B cell (primary cell): ENCODE data around the gene CBLN3. TPM values are rescaled to one million over a fixed set of nuclear protein-coding genes. Genes with fewer than 3 reads are reported as not detected.

Source experiments
- ATAC-seq: fragments of 200-7000 bp; cut with Tn5 transposase; one replicate; pipeline ENCODE4 v1.10.0; 2021; ENCODE audit warnings: low read depth, mild to moderate bottlenecking, moderate number of reproducible peaks, moderate library complexity
- CTCF ChIA-PET: fragments of 350-600 bp; sonication (Branson Sonifier 250); formaldehyde crosslinking; loops from one replicate; lab custom pipeline; 2021; ENCODE audit warnings: antibody characterized with exemption, inconsistent platforms; lab: Charles Lee
- POLR2A ChIA-PET: fragments of 350-600 bp; sonication (Branson Sonifier 250); formaldehyde crosslinking; loops from one replicate; lab custom pipeline; 2021; ENCODE audit warnings: antibody characterized with exemption; lab: Charles Lee
- DNase-seq: peaks from one replicate; pipeline ENCODE4 v3.0.0; 2013
- H2AFZ ChIP-seq: 2 replicates; pipeline ENCODE4 v1.6.1; 2012; ENCODE audit warnings: mild to moderate bottlenecking, low read depth, low read length; ENCODE audit not compliant: insufficient read depth, poor library complexity, severe bottlenecking
- H3K27ac ChIP-seq, 2 donors: 1 replicate in 1 of 2; 2 replicates in 1 of 2; pipeline ENCODE4 v1.5.1; 2012 to 2013; ENCODE audit warnings: low read length in 2 of 2, mild to moderate bottlenecking in 2 of 2, moderate library complexity in 1 of 2
- H3K27me3 ChIP-seq, 4 experiments: fragments of 200-600 bp in 1 of 4; sonication (generic) in 1 of 4; replicated peaks in 1 of 4; 1 replicate in 2 of 4; 2 replicates in 2 of 4; pipeline versions ENCODE4 v1.6.1 to v1.7.0; 2013 to 2016; ENCODE audit warnings: low read length in 3 of 4, mild to moderate bottlenecking in 2 of 4, mixed read lengths in 1 of 4, moderate library complexity in 1 of 4; ENCODE audit not compliant: insufficient read depth in 4 of 4, control insufficient read depth in 3 of 4; ENCODE audit errors: control extremely low read depth in 1 of 4
- H3K36me3 ChIP-seq, 2 experiments: replicated peaks in 1 of 2; 1 replicate in 1 of 2; 2 replicates in 1 of 2; pipeline versions ENCODE4 v1.6.1 to v1.7.1; 2013; ENCODE audit warnings: low read length in 1 of 2; ENCODE audit not compliant: insufficient read depth in 2 of 2, control insufficient read depth in 1 of 2; ENCODE audit errors: control extremely low read depth in 1 of 2, extremely low read depth in 1 of 2
- H3K4me1 ChIP-seq, 2 donors: fragments of 200-600 bp in 1 of 2; sonication (generic) in 1 of 2; 1 replicate in 1 of 2; 2 replicates in 1 of 2; pipeline versions ENCODE4 v1.5.1 to v1.6.1; 2013 to 2017; ENCODE audit warnings: low read length in 2 of 2; ENCODE audit not compliant: control insufficient read depth in 2 of 2, insufficient read depth in 2 of 2
- H3K4me2 ChIP-seq: replicated peaks from 2 replicates; pipeline ENCODE3; 2012; ENCODE audit warnings: mild to moderate bottlenecking, low read depth, low read length; ENCODE audit not compliant: poor library complexity, severe bottlenecking
- H3K4me3 ChIP-seq, 5 experiments: fragments of 200-600 bp in 1 of 5; sonication (generic) in 1 of 5; 1 replicate in 3 of 5; 2 replicates in 2 of 5; pipeline versions ENCODE4 v1.5.1 to v1.7.0; 2011 to 2016; ENCODE audit warnings: low read length in 4 of 5, mild to moderate bottlenecking in 4 of 5, low read depth in 2 of 5, control low read depth in 1 of 5, moderate library complexity in 1 of 5; ENCODE audit not compliant: insufficient read depth in 1 of 5; ENCODE audit errors: control extremely low read depth in 1 of 5, extremely low read depth in 1 of 5
- H3K79me2 ChIP-seq: fragments of 200-600 bp; sonication (generic); one replicate; pipeline ENCODE4 v1.6.0; 2016; ENCODE audit warnings: low read length; ENCODE audit not compliant: control insufficient read depth, insufficient read depth
- H3K9ac ChIP-seq: fragments of 200-600 bp; sonication (generic); 2 replicates; pipeline ENCODE4 v1.6.1; 2017; ENCODE audit warnings: mild to moderate bottlenecking, low read length, moderate library complexity
- H3K9me3 ChIP-seq, 3 donors: one replicate each; pipeline versions ENCODE4 v1.6.1 to v1.7.1; 2013; ENCODE audit warnings: low read length in 2 of 3; ENCODE audit not compliant: control insufficient read depth in 2 of 3, insufficient read depth in 1 of 3; ENCODE audit errors: control extremely low read depth in 1 of 3
- H4K20me1 ChIP-seq: 2 replicates; pipeline ENCODE4 v1.6.0; 2012; ENCODE audit warnings: mild to moderate bottlenecking, low read length; ENCODE audit not compliant: insufficient read depth, control insufficient read depth, poor library complexity, severe bottlenecking
- H3K27ac Mint-ChIP-seq: one replicate; pipeline ENCODE4 v1.8.0; 2021; ENCODE audit warnings: mixed read lengths
- H3K27me3 Mint-ChIP-seq: one replicate; pipeline ENCODE4 v1.8.0; 2021; ENCODE audit warnings: mixed read lengths
- H3K4me1 Mint-ChIP-seq: one replicate; pipeline ENCODE4 v1.8.0; 2021; ENCODE audit warnings: mixed read lengths
- H3K4me3 Mint-ChIP-seq: one replicate; pipeline ENCODE4 v1.8.0; 2021; ENCODE audit warnings: mixed read lengths
- H3K9me3 Mint-ChIP-seq: one replicate; pipeline ENCODE4 v1.8.0; 2022; ENCODE audit warnings: mixed read lengths; ENCODE audit not compliant: insufficient read depth
- EZH2 ChIP-seq: IDR thresholded peaks from 2 replicates; pipeline ENCODE4 v1.6.1; 2012; ENCODE audit warnings: borderline replicate concordance, low read depth, mild to moderate bottlenecking, moderate library complexity, low read length; ENCODE audit not compliant: insufficient read depth, poor library complexity, severe bottlenecking
- WGBS: methylation state at CpG from one replicate; pipeline ENCODE4 v1.1.5; 2013; ENCODE audit warnings: missing lambda C conversion rate; ENCODE audit not compliant: insufficient coverage; 5-methylcytosine and 5-hydroxymethylcytosine counted together
- intact Hi-C: fragments of 100-400 bp; cut with micrococcal nuclease; formaldehyde crosslinking; loops from one replicate; pipeline ENCODE4 v1.10.0; 2022
- polyA plus RNA-seq: library from polyadenylated mRNA; depleted of rRNA; stranded (reverse); fragments of >200 nt; gene quantifications from 2 replicates; pipeline ENCODE4 v1.2.3, GENCODE V29; 2012
- total RNA-seq, 2 donors: library from RNA; stranded (reverse); fragments of 120-200 nt in 1 of 2; gene quantifications; 1 replicate in 1 of 2; 2 replicates in 1 of 2; pipeline versions ENCODE4 v1.2.3 to v1.2.4, GENCODE V29; 2013 to 2022
- TF ChIP-seq, protein P1 (sequence below): fragments of 200-600 bp; IDR thresholded peaks from one replicate; pipeline ENCODE4 v1.8.0; 2022; ENCODE audit warnings: antibody characterized with exemption, mild to moderate bottlenecking

Gene CBLN3
- total and polyA plus RNA-seq, 2 donors (not counting 1 experiment from before 2014, with no cell fraction given): 35.0 to 134 TPM

DNA sequence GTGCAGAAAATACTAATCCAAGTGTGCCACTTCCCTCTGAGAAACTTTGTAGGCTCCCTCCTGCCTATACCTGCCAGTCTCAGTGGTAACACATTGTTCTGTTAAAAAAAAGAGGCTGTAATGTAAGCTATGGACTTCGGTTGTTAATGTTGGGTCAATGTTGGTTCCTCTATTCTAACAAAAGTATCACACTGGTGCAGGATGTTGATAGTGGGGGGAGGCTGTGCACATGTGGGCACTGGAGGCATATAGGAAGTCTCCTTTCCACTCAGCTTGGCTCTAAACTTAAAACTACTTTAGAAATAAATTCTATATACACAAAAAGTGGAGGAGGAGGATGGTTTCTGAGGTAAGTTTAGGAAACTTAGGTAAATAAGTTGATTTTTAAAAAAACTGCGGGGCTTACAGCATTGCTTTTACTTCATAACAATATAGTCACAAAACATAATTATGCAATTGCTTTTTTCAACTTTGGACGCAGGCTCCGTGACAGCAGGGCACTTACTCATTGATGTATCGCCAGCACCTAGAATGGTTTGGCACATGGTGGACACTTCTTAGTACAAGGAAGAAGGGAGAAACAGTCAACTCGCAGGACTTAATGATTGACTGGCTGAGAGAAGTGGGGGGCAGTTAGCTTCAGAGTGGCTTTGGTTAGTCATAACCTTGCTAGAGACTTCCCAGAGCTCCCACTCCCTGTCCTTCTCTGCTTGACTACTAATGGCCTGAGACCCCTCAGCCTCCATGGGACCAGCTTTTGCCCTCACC, 38.6 kb downstream of the CBLN3 start:
- 59% methylated on average over 3 of the region's 6 CpGs for WGBS
- no peak for DNase-seq
- intact Hi-C loops: no loop called here
- no peaks in the 10 kb centered on the region for H3K9me3 Mint-ChIP-seq
- H3K27me3 Mint-ChIP-seq: peaks cover 41% of the 10 kb centered on the region
- Histone ChIP-seq H3K4me3 (no peak overlapping the region), H3K79me2 (no peaks in the 10 kb centered on the region), H3K9ac (no peak overlapping the region), H3K36me3 (no peaks in the 10 kb centered on the region), H4K20me1 (no peaks in the 10 kb centered on the region), H3K4me2 (no peak overlapping the region), H3K27me3 (peaks cover 0 to 7% (median 2%) of the 10 kb centered on the region in 4 experiments), H3K4me1 (no peaks in the 10 kb centered on the region), H3K9me3 (no peaks in the 10 kb centered on the region), H3K27ac (no peak overlapping the region), H2AFZ (no peak overlapping the region)
- H3K4me1 Mint-ChIP-seq: no peaks in the 10 kb centered on the region
- no peak for ATAC-seq
- no peak overlapping the region for H3K4me3 Mint-ChIP-seq
- no peak for TF ChIP-seq EZH2
- TF ChIP-seq, protein P1, sequence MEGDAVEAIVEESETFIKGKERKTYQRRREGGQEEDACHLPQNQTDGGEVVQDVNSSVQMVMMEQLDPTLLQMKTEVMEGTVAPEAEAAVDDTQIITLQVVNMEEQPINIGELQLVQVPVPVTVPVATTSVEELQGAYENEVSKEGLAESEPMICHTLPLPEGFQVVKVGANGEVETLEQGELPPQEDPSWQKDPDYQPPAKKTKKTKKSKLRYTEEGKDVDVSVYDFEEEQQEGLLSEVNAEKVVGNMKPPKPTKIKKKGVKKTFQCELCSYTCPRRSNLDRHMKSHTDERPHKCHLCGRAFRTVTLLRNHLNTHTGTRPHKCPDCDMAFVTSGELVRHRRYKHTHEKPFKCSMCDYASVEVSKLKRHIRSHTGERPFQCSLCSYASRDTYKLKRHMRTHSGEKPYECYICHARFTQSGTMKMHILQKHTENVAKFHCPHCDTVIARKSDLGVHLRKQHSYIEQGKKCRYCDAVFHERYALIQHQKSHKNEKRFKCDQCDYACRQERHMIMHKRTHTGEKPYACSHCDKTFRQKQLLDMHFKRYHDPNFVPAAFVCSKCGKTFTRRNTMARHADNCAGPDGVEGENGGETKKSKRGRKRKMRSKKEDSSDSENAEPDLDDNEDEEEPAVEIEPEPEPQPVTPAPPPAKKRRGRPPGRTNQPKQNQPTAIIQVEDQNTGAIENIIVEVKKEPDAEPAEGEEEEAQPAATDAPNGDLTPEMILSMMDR: no peak
- POLR2A ChIA-PET: no interaction called here
- no peak overlapping the region for H3K27ac Mint-ChIP-seq
- CTCF ChIA-PET: interaction anchor here (1.4 to 1.6 kb wide), 3 partner anchors 9 to 33 kb away, joined by 3 to 6 read pairs (median 3); no protein-coding TSS in a partner anchor

DNA sequence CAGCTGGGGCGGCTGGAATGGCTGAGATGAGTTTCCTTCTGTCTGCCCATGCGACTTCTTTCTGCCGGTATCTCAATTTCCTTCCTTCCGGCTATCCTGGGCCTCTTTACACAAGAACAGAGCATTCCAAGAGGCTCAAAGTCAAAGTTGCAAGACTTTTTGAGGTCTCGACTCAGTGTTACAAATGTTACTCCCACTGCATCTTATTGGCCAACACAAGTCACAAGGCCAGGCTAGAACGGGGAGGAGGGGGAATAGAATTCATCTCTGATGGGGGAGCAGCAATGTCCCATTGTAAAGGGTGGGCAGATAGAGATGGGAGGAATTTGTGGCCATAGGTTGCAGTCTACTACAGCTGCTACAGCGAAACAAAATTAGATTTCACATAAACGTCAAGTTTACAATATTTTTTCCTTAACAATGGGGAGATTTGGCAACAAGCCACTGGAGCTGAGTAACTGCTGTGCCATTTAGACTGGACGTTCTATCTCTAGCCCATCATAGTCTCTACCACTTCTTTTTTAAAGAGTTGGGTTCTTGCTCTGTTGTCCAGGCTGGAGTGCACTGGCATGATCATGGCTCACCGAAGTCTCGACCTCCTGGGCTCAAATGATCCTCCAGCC, 40.1 kb downstream of the CBLN3 start:
- ChIA-PET POLR2A (interaction anchor here (0.6 kb wide), 1 partner anchor 33 kb away, joined by 4 read pairs; no protein-coding TSS in a partner anchor), CTCF (interaction anchor here (0.8 to 1.6 kb wide), 5 partner anchors 10 to 228 kb away, joined by 3 to 6 read pairs (median 3); partner anchors contain the start of gene IRF9)
- Histone ChIP-seq H3K27ac (no peak overlapping the region), H3K4me2 (no peak overlapping the region), H4K20me1 (no peaks in the 10 kb centered on the region), H3K4me3 (no peak overlapping the region), H3K9ac (no peak overlapping the region), H3K9me3 (no peaks in the 10 kb centered on the region), H3K4me1 (no peaks in the 10 kb centered on the region), H2AFZ (no peak overlapping the region), H3K36me3 (no peaks in the 10 kb centered on the region), H3K27me3 (peaks cover 0 to 7% (median 2%) of the 10 kb centered on the region in 4 experiments), H3K79me2 (no peaks in the 10 kb centered on the region)
- Mint-ChIP-seq H3K4me3 (no peak overlapping the region), H3K4me1 (no peaks in the 10 kb centered on the region), H3K9me3 (no peaks in the 10 kb centered on the region), H3K27ac (no peak overlapping the region), H3K27me3 (peaks cover 45% of the 10 kb centered on the region)
- 96% methylated on average over 4 of the region's 11 CpGs for WGBS
- no peak for ATAC-seq
- intact Hi-C loops: no loop called here
- TF ChIP-seq, protein P1: no peak
- no peak for TF ChIP-seq EZH2
- DNase-seq: no peak
